Prostate gland (tissue), 2 donors: ENCODE data around the gene TIMM10B. TPM values are rescaled to one million over a fixed set of nuclear protein-coding genes. Genes with fewer than 3 reads are reported as not detected.

Source experiments
- DNase-seq: peaks from one replicate; pipeline ENCODE4 v3.0.0-alpha.2; 2019; ENCODE audit warnings: low spot score
- H3K27ac ChIP-seq, 2 donors: fragments of 200-600 bp; sonication (generic); 2 replicates each; pipeline ENCODE4 v1.5.1; 2017 to 2019
- H3K27me3 ChIP-seq: fragments of 200-600 bp; sonication (generic); replicated peaks from 2 replicates; pipeline ENCODE4 v1.5.1; 2019; ENCODE audit not compliant: insufficient read depth
- H3K36me3 ChIP-seq, 2 donors: fragments of 200-600 bp; sonication (generic); 1 replicate in 1 of 2; 2 replicates in 1 of 2; pipeline versions ENCODE4 v1.5.1 to v1.8.1; 2017 to 2019
- H3K4me1 ChIP-seq: fragments of 200-600 bp; sonication (generic); replicated peaks from 2 replicates; pipeline ENCODE4 v1.5.1; 2019
- H3K4me3 ChIP-seq, 2 donors: fragments of 200-600 bp; sonication (generic); 2 replicates each; pipeline ENCODE4 v1.5.1; 2017 to 2019
- H3K9me3 ChIP-seq: fragments of 200-600 bp; sonication (generic); 2 replicates; pipeline ENCODE4 v1.5.1; 2017
- CTCF ChIP-seq, 4 experiments: fragments of 200-600 bp in 2 of 4; fragments of 450-650 bp in 2 of 4; sonication (generic) in 2 of 4; IDR thresholded peaks; 1 replicate in 3 of 4; 2 replicates in 1 of 4; pipeline ENCODE4 v1.5.1; 2016 to 2019; ENCODE audit warnings: antibody characterized with exemption in 4 of 4, mild to moderate bottlenecking in 2 of 4, moderate library complexity in 2 of 4
- POLR2A ChIP-seq: fragments of 450-650 bp; IDR thresholded peaks from one replicate; pipeline ENCODE4 v1.6.1; 2016; ENCODE audit warnings: antibody characterized with exemption, mild to moderate bottlenecking
- POLR2AphosphoS5 ChIP-seq: sonication (generic); formaldehyde crosslinking; IDR thresholded peaks from one replicate; pipeline ENCODE4 v1.6.1; 2017; ENCODE audit warnings: antibody characterized with exemption
- WGBS: methylation state at CpG from one replicate; pipeline ENCODE4 v1.1.5; 2018; 5-methylcytosine and 5-hydroxymethylcytosine counted together
- intact Hi-C: fragments of 100-400 bp; cut with DNase I; formaldehyde crosslinking; loops from one replicate; pipeline ENCODE4 v1.14.2; 2022
- total RNA-seq, 2 donors: library from RNA; depleted of rRNA; stranded (reverse); fragments of >200 nt; gene quantifications; one replicate each; pipeline ENCODE4 v1.1.0, GENCODE V29; 2016

Gene TIMM10B
- total RNA-seq, 2 donors from 2014 or later, result 29.4 to 35.6 TPM

GRCh38 chr11:6530848-6531247 is 49.5 kb downstream of the TIMM10B start:
- 89% methylated on average over 2 of the region's 2 CpGs for WGBS
- H3K4me3 ChIP-seq, result no peak overlapping the region
- no peaks in the 10 kb centered on the region for H3K9me3 ChIP-seq
- no peak for DNase-seq
- intact Hi-C loops, result loop anchor here (5.0 kb wide), 1 partner anchor 151 kb away; the partner anchor contains the start of gene MRPL17
- H3K36me3 ChIP-seq, result no peaks in the 10 kb centered on the region
- TF ChIP-seq POLR2AphosphoS5 (no peak), CTCF (IDR thresholded peaks at IDR 0.05) (no peak), POLR2A (no peak)
- no peaks in the 10 kb centered on the region for H3K4me1 ChIP-seq
- H3K27me3 ChIP-seq, result no peaks in the 10 kb centered on the region
- no peak overlapping the region for H3K27ac ChIP-seq

- WGBS, result 3% methylated on average over 1 of the region's 1 CpG
- Histone ChIP-seq H3K4me1 (no peaks in the 10 kb centered on the region), H3K36me3 (no peaks in the 10 kb centered on the region), H3K4me3 (no peak overlapping the region), H3K27me3 (no peaks in the 10 kb centered on the region), H3K9me3 (no peaks in the 10 kb centered on the region), H3K27ac (no peak overlapping the region)
- DNase-seq, result no peak
- TF ChIP-seq POLR2A, result no peak
- TF ChIP-seq POLR2AphosphoS5, result peak; percentile 31
- peak; percentile 29 to 80 (median 70) for TF ChIP-seq CTCF (IDR thresholded peaks at IDR 0.05)
- intact Hi-C loops, result loop anchor here (5.0 kb wide), 1 partner anchor 151 kb away; the partner anchor contains the start of gene MRPL17
These were observed 50.0 kb downstream of the TIMM10B start for GRCh38 chr11:6531267-6531752.

Other genes starting within 250 kb of the TIMM10B start
- 100 to 1,000 TPM in 1 of 2 donors, 10 to 100 TPM in 1; 50.6 to 105 TPM for gene FHIP1B, start 246.9 kb upstream of the TIMM10B start, total RNA-seq
- 1 to 10 TPM in 1 of 2 donors, under 1 TPM in 1; 0.27 to 2.0 TPM for gene CNGA4, start 242.4 kb upstream of the TIMM10B start, total RNA-seq
- gene CCKBR, start 221.7 kb upstream of the TIMM10B start, total RNA-seq, result not detected
- 10 to 100 TPM; 46.1 to 92.4 TPM for gene CAVIN3, start 161.0 kb upstream of the TIMM10B start, total RNA-seq
- 10 to 100 TPM; 51.7 to 59.2 TPM for gene SMPD1, start 91.0 kb upstream of the TIMM10B start, total RNA-seq
- gene APBB1, start 62.4 kb upstream of the TIMM10B start, total RNA-seq, result 10 to 100 TPM; 35.4 to 65.5 TPM
- 1 to 10 TPM; 1.2 to 4.7 TPM for gene HPX, start 40.5 kb upstream of the TIMM10B start, total RNA-seq
- gene TRIM3, start 7.6 kb upstream of the TIMM10B start, total RNA-seq, result 10 to 100 TPM; 20.3 to 23.7 TPM
- gene ARFIP2, start 170 bp upstream of the TIMM10B start, total RNA-seq, result 100 to 1,000 TPM in 1 of 2 donors, 10 to 100 TPM in 1; 87.3 to 110 TPM
- 10 to 100 TPM; 11.5 to 31.4 TPM for gene DNHD1, start 15.8 kb downstream of the TIMM10B start, total RNA-seq
- 10 to 100 TPM; 16.4 to 16.6 TPM for gene RRP8, start 122.1 kb downstream of the TIMM10B start, total RNA-seq
- 100 to 1,000 TPM; 172 to 195 TPM for gene ILK, start 122.3 kb downstream of the TIMM10B start, total RNA-seq
- gene TAF10, start 130.7 kb downstream of the TIMM10B start, total RNA-seq, result 100 to 1,000 TPM; 130 to 193 TPM
- gene TPP1, start 137.9 kb downstream of the TIMM10B start, total RNA-seq, result 100 to 1,000 TPM in 1 of 2 donors, 10 to 100 TPM in 1; 94.6 to 147 TPM
- gene DCHS1, start 174.3 kb downstream of the TIMM10B start, total RNA-seq, result 10 to 100 TPM; 11.2 to 17.4 TPM
- 10 to 100 TPM; 18.3 to 44.6 TPM for gene MRPL17, start 201.8 kb downstream of the TIMM10B start, total RNA-seq